ENCODE measurements around the gene CENATAC.

The CENATAC gene

GRCh38 chr11:118996926-118997626, 862 bp upstream of the CENATAC start:
- peak; percentile 32 for TF ChIP-seq CTCF (IDR thresholded peaks at IDR 0.05; ENCODE audit: low read depth, low read length)
- no peaks in the 10 kb centered on the region for H3K9me3 ChIP-seq
- no peaks in the 10 kb centered on the region for H3K27me3 ChIP-seq
- H3K36me3 ChIP-seq = peaks cover 8% of the 10 kb centered on the region
- peak overlapping the region; percentile 92 for H3K4me3 ChIP-seq (ENCODE audit: low read depth, low read length)
- no peak for DNase-seq
- H3K4me1 ChIP-seq = 0 out of 2 replicates have a peak, but pooled peaks cover 2% of the 10 kb centered on the region

- H3K9me3 ChIP-seq = no peaks in the 10 kb centered on the region
- peak overlapping the region; percentile 92 for H3K4me3 ChIP-seq (ENCODE audit: low read depth, low read length)
- H3K4me1 ChIP-seq = 0 out of 2 replicates have a peak, but pooled peaks cover 2% of the 10 kb centered on the region
- H3K27me3 ChIP-seq = no peaks in the 10 kb centered on the region
- peaks cover 8% of the 10 kb centered on the region for H3K36me3 ChIP-seq
- no peak for DNase-seq
- TF ChIP-seq CTCF (IDR thresholded peaks at IDR 0.05; ENCODE audit: low read depth, low read length) = no peak
Observed at GRCh38 chr11:118998388-118998717, 415 bp downstream of the CENATAC start.

- TF ChIP-seq CTCF (IDR thresholded peaks at IDR 0.05; ENCODE audit: low read depth, low read length) = no peak
- no peaks in the 10 kb centered on the region for H3K9me3 ChIP-seq
- H3K4me1 ChIP-seq = 0 out of 2 replicates have a peak, but pooled peaks cover 2% of the 10 kb centered on the region
- no peaks in the 10 kb centered on the region for H3K27me3 ChIP-seq
- DNase-seq = no peak
- peak overlapping the region; percentile 92 for H3K4me3 ChIP-seq (ENCODE audit: low read depth, low read length)
- peaks cover 11% of the 10 kb centered on the region for H3K36me3 ChIP-seq
Observed at GRCh38 chr11:118998822-118999221, 884 bp downstream of the CENATAC start.

GRCh38 chr11:119000906-119001305, 3.0 kb downstream of the CENATAC start:
- no peak for DNase-seq
- no peaks in the 10 kb centered on the region for H3K27me3 ChIP-seq
- H3K36me3 ChIP-seq = peaks cover 17% of the 10 kb centered on the region
- no peak for TF ChIP-seq CTCF (IDR thresholded peaks at IDR 0.05; ENCODE audit: low read depth, low read length)
- 0 out of 2 replicates have a peak, but pooled peaks cover 2% of the 10 kb centered on the region for H3K4me1 ChIP-seq
- H3K4me3 ChIP-seq (ENCODE audit: low read depth, low read length) = no peak overlapping the region
- H3K9me3 ChIP-seq = no peaks in the 10 kb centered on the region

- no peak overlapping the region for H3K4me3 ChIP-seq (ENCODE audit: low read depth, low read length)
- no peak for DNase-seq
- TF ChIP-seq CTCF (IDR thresholded peaks at IDR 0.05; ENCODE audit: low read depth, low read length) = no peak
- peaks cover 32% of the 10 kb centered on the region for H3K36me3 ChIP-seq
- no peaks in the 10 kb centered on the region for H3K4me1 ChIP-seq
- no peaks in the 10 kb centered on the region for H3K9me3 ChIP-seq
- H3K27me3 ChIP-seq = no peaks in the 10 kb centered on the region
Observed at GRCh38 chr11:119006656-119007055, 8.7 kb downstream of the CENATAC start.

GRCh38 chr11:119011476-119012053, 13.6 kb downstream of the CENATAC start:
- DNase-seq = no peak
- Histone ChIP-seq H3K36me3 (peaks cover 58% of the 10 kb centered on the region), H3K9me3 (no peaks in the 10 kb centered on the region), H3K4me3 (ENCODE audit: low read depth, low read length) (no peak overlapping the region), H3K4me1 (no peaks in the 10 kb centered on the region), H3K27me3 (no peaks in the 10 kb centered on the region)
- TF ChIP-seq CTCF (IDR thresholded peaks at IDR 0.05; ENCODE audit: low read depth, low read length) = no peak

All from BE2C (cell line).